ENCODE measurements around the gene CRTC2.
"Not testable (repeated sequence)": the region's sequence is repeated elsewhere in the genome, so short reads cannot be mapped to it uniquely, and the experiment has no call there.

CRTC2 gene

GRCh38 chr1:153958111-153958960 is at the start of gene CRTC2:
CRTC2 (minus strand) TSS chr1:153958612; CDS start chr1:153958497, 115 bp downstream.
- H3K4me3 ChIP-seq (ENCODE audit: low read length, poor library complexity, severe bottlenecking), result peak within 1 kb of the TSS; percentile 91
- peak within 1 kb of the TSS; percentile 92 for H3K4me2 ChIP-seq (ENCODE audit: low read depth, low read length, poor library complexity, severe bottlenecking)
- no peaks in the 10 kb centered on the region for H3K27me3 ChIP-seq (ENCODE audit: insufficient read depth, low read length, poor library complexity, severe bottlenecking)
- no peaks in the 10 kb centered on the region for H3K9me3 ChIP-seq (ENCODE audit: insufficient read depth, low read depth, low read length)
- H3K79me2 ChIP-seq (ENCODE audit: insufficient read depth, low read length), result peaks cover 67% of the 10 kb centered on the region
- H3K9me2 ChIP-seq (replicated peaks; ENCODE audit: low read depth, low read length), result no peaks in the 10 kb centered on the region
- peak within 1 kb of the TSS; percentile 76; the same call in 1 of the 2 replicates for H2AFZ ChIP-seq (ENCODE audit: low read length)
- H3F3A ChIP-seq (ENCODE audit: low read depth), result no peaks in the 10 kb centered on the region
- peaks cover 4% of the 10 kb centered on the region; the same call in 1 of the 2 replicates for H3K36me3 ChIP-seq (ENCODE audit: insufficient read depth, low read length)
- peaks cover 41% of the 10 kb centered on the region for H4K20me1 ChIP-seq (ENCODE audit: insufficient read depth, low read length, poor library complexity, severe bottlenecking)
- TF ChIP-seq CTCF (conservative IDR thresholded peaks at IDR 0.05; ENCODE audit: low read length) (no peak; the same call in 1 of the 2 replicates), EZH2phosphoT487 (IDR thresholded peaks at IDR 0.05; ENCODE audit: borderline replicate concordance) (no peak)
- H3K9ac ChIP-seq (ENCODE audit: low read depth, low read length, poor library complexity, severe bottlenecking), result peak within 1 kb of the TSS; percentile 85
- H3K4me1 ChIP-seq (ENCODE audit: insufficient read depth, low read length, poor library complexity, severe bottlenecking), result peaks cover 63% of the 10 kb centered on the region

- Histone ChIP-seq H3F3A (ENCODE audit: low read depth) (no peaks in the 10 kb centered on the region), H3K4me2 (ENCODE audit: low read depth, low read length, poor library complexity, severe bottlenecking) (no peak overlapping the region), H3K27me3 (ENCODE audit: insufficient read depth, low read length, poor library complexity, severe bottlenecking) (no peaks in the 10 kb centered on the region), H3K9me3 (ENCODE audit: insufficient read depth, low read depth, low read length) (no peaks in the 10 kb centered on the region), H2AFZ (ENCODE audit: low read length) (no peak overlapping the region), H3K36me3 (ENCODE audit: insufficient read depth, low read length) (no peaks in the 10 kb centered on the region), H3K9ac (ENCODE audit: low read depth, low read length, poor library complexity, severe bottlenecking) (no peak overlapping the region), H3K9me2 (replicated peaks; ENCODE audit: low read depth, low read length) (no peaks in the 10 kb centered on the region), H3K79me2 (ENCODE audit: insufficient read depth, low read length) (no peaks in the 10 kb centered on the region), H3K4me3 (ENCODE audit: low read length, poor library complexity, severe bottlenecking) (no peak overlapping the region), H3K4me1 (ENCODE audit: insufficient read depth, low read length, poor library complexity, severe bottlenecking) (no peaks in the 10 kb centered on the region), H4K20me1 (ENCODE audit: insufficient read depth, low read length, poor library complexity, severe bottlenecking) (no peaks in the 10 kb centered on the region)
- TF ChIP-seq CTCF (conservative IDR thresholded peaks at IDR 0.05; ENCODE audit: low read length), result no peak
- TF ChIP-seq EZH2phosphoT487 (IDR thresholded peaks at IDR 0.05; ENCODE audit: borderline replicate concordance), result no peak
Observed at GRCh38 chr1:154006136-154006535, 47.7 kb upstream of the CRTC2 start.

- H3K79me2 ChIP-seq (ENCODE audit: insufficient read depth, low read length), result no peaks in the 10 kb centered on the region
- H2AFZ ChIP-seq (ENCODE audit: low read length), result no peak overlapping the region
- H3K4me2 ChIP-seq (ENCODE audit: low read depth, low read length, poor library complexity, severe bottlenecking), result no peak overlapping the region
Observed at GRCh38 chr1:154000420-154000819, 42.0 kb upstream of the CRTC2 start.

GRCh38 chr1:153996882-153997281 is 38.5 kb upstream of the CRTC2 start:
- H3K9ac ChIP-seq (ENCODE audit: low read depth, low read length, poor library complexity, severe bottlenecking); H3K9me2 ChIP-seq (replicated peaks; ENCODE audit: low read depth, low read length); H3K27me3 ChIP-seq (ENCODE audit: insufficient read depth, low read length, poor library complexity, severe bottlenecking); H3K9me3 ChIP-seq (ENCODE audit: insufficient read depth, low read depth, low read length); H3K4me3 ChIP-seq (ENCODE audit: low read length, poor library complexity, severe bottlenecking); H3K4me2 ChIP-seq (ENCODE audit: low read depth, low read length, poor library complexity, severe bottlenecking); H2AFZ ChIP-seq (ENCODE audit: low read length); H3F3A ChIP-seq (ENCODE audit: low read depth): not testable (repeated sequence)
- Histone ChIP-seq H3K79me2 (ENCODE audit: insufficient read depth, low read length) (peaks cover 21% of the 10 kb centered on the region), H3K4me1 (ENCODE audit: insufficient read depth, low read length, poor library complexity, severe bottlenecking) (peaks cover 15% of the 10 kb centered on the region), H4K20me1 (ENCODE audit: insufficient read depth, low read length, poor library complexity, severe bottlenecking) (peaks cover 13% of the 10 kb centered on the region), H3K36me3 (ENCODE audit: insufficient read depth, low read length) (peaks cover 21% of the 10 kb centered on the region)

More at GRCh38 chr1:154000420-154000819, 42.0 kb upstream of the CRTC2 start:
- no peaks in the 10 kb centered on the region for H3K27me3 ChIP-seq (ENCODE audit: insufficient read depth, low read length, poor library complexity, severe bottlenecking)
- no peak overlapping the region for H3K9ac ChIP-seq (ENCODE audit: low read depth, low read length, poor library complexity, severe bottlenecking)
- TF ChIP-seq CTCF (conservative IDR thresholded peaks at IDR 0.05; ENCODE audit: low read length) (no peak), EZH2phosphoT487 (IDR thresholded peaks at IDR 0.05; ENCODE audit: borderline replicate concordance) (no peak)
- 0 out of 2 replicates have a peak, but pooled peaks cover 2% of the 10 kb centered on the region for H3F3A ChIP-seq (ENCODE audit: low read depth)
- no peaks in the 10 kb centered on the region for H3K36me3 ChIP-seq (ENCODE audit: insufficient read depth, low read length)
- no peaks in the 10 kb centered on the region for H3K9me3 ChIP-seq (ENCODE audit: insufficient read depth, low read depth, low read length)
- H3K4me3 ChIP-seq (ENCODE audit: low read length, poor library complexity, severe bottlenecking), result no peak overlapping the region
- H4K20me1 ChIP-seq (ENCODE audit: insufficient read depth, low read length, poor library complexity, severe bottlenecking), result no peaks in the 10 kb centered on the region
- H3K4me1 ChIP-seq (ENCODE audit: insufficient read depth, low read length, poor library complexity, severe bottlenecking), result no peaks in the 10 kb centered on the region
- no peaks in the 10 kb centered on the region for H3K9me2 ChIP-seq (replicated peaks; ENCODE audit: low read depth, low read length)
